Activated T-cell treated with anti-CD3 and anti-CD28 coated beads, Interleukin-2, amount 50 U/mL, for 1 hour (primary cell): ENCODE results near the gene NIP7.

Source experiments
- DNase-seq: peaks from one replicate; pipeline ENCODE4 v3.0.0-alpha.2; 2020

NIP7 gene

GRCh38 chr16:69319381-69319780 is 20.2 kb upstream of the NIP7 start:
- no peak for DNase-seq

- DNase-seq = no peak
These were observed 19.5 kb upstream of the NIP7 start for GRCh38 chr16:69319826-69320739.

GRCh38 chr16:69320740-69321073 is 18.9 kb upstream of the NIP7 start:
- no peak for DNase-seq

- no peak for DNase-seq
These were observed 18.5 kb upstream of the NIP7 start for GRCh38 chr16:69321080-69321479.

- peak; percentile 8 for DNase-seq
These were observed 17.2 kb upstream of the NIP7 start for GRCh38 chr16:69322343-69322742.

- peak; percentile 13 for DNase-seq
These were observed 16.2 kb upstream of the NIP7 start for GRCh38 chr16:69323415-69323814.

- DNase-seq = peak; percentile 17
These were observed 15.5 kb upstream of the NIP7 start for GRCh38 chr16:69324013-69324531.

GRCh38 chr16:69324585-69325253 is 14.9 kb upstream of the NIP7 start:
- DNase-seq = peak; percentile 14

- DNase-seq = peak; percentile 16
These were observed 13.8 kb upstream of the NIP7 start for GRCh38 chr16:69325784-69326171.

- DNase-seq = peak; percentile 13
These were observed 13.2 kb upstream of the NIP7 start for GRCh38 chr16:69326172-69326873.

- DNase-seq = peak; percentile 11
These were observed 11.8 kb upstream of the NIP7 start for GRCh38 chr16:69327585-69328310.

GRCh38 chr16:69328854-69329316 is 10.7 kb upstream of the NIP7 start:
- DNase-seq = peak; percentile 16

- no peak for DNase-seq
These were observed 9.9 kb upstream of the NIP7 start for GRCh38 chr16:69329369-69330285.

- DNase-seq = peak; percentile 82
These were observed 9.1 kb upstream of the NIP7 start, which contains the start of gene PDF for GRCh38 chr16:69330286-69331109. TSS of gene PDF (minus strand) at chr16:69330588. CDS start at chr16:69330570, 18 bp downstream.

- DNase-seq = peak; percentile 12
These were observed 4.9 kb upstream of the NIP7 start for GRCh38 chr16:69334696-69335095.

GRCh38 chr16:69338557-69339288 is 849 bp upstream of the NIP7 start:
- no peak for DNase-seq

GRCh38 chr16:69340095-69340644 is 598 bp downstream of the NIP7 start:
- DNase-seq = no peak

- DNase-seq = no peak
These were observed 4.6 kb downstream of the NIP7 start for GRCh38 chr16:69344171-69344570.

GRCh38 chr16:69345923-69346322 is 6.4 kb downstream of the NIP7 start:
- no peak for DNase-seq
